GM18858 (cell line): ENCODE data around the gene ATP1B1.

Experiments
- ATAC-seq: cut with Tn5 transposase; IDR thresholded peaks from one replicate; pipeline ENCODE4 v1.9.1; 2021; ENCODE audit not compliant: unreplicated experiment

The ATP1B1 gene

DNA sequence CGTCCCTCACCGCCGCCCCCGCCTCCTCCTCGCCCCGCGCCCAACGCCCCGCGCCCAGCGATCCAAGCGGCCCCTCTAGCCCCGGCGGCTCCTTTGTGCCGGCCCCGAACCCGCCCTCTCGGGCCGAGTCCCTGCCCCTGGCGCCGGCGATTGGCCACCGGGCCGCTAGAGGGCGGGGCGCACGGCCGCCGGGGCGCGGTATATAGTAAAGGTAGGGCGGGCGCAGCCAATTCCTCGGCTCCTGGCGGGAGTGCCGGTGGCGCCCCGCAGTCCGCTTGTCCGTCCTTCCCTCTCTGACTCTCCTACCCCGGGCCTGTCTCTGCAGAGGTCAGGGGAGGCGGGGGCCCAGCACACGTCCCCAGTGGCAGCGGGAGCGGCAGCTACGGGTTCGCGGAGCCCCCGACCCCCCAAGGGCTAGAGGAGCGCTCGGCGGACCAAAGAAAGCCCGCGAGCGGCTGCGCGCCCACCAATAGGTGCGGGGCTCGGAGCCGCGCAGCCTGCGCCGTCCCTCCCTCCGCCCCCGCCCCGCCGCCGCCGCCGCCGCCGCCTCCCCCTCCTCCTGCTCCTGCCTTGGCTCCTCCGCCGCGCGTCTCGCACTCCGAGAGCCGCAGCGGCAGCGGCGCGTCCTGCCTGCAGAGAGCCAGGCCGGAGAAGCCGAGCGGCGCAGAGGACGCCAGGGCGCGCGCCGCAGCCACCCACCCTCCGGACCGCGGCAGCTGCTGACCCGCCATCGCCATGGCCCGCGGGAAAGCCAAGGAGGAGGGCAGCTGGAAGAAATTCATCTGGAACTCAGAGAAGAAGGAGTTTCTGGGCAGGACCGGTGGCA, at the start of gene ATP1B1:
ATP1B1 (plus strand) TSS at position 596 of the 826 bp plus-strand sequence; CDS start at position 736, 140 bp downstream.
- peak; percentile 81 for ATAC-seq

DNA sequence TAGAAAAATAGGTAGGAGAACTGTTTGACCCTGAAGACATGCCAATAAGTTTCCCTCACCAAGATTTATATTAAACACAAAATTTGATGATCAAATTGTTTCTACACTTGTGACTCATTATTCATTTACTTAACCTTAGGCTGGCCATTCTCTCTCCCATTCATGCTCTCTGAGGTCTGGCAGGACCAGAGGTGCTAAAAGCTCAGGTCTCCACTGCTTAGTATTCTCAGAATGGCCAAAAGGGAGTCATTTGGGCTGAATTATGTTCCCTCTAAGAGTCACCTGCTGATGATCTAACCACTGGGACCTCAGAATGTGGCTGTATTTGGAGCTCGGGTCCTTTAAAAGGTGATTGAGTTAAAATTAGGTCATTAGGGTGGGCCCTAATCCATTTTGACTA, 47.1 kb upstream of the ATP1B1 start:
- no peak for ATAC-seq

DNA sequence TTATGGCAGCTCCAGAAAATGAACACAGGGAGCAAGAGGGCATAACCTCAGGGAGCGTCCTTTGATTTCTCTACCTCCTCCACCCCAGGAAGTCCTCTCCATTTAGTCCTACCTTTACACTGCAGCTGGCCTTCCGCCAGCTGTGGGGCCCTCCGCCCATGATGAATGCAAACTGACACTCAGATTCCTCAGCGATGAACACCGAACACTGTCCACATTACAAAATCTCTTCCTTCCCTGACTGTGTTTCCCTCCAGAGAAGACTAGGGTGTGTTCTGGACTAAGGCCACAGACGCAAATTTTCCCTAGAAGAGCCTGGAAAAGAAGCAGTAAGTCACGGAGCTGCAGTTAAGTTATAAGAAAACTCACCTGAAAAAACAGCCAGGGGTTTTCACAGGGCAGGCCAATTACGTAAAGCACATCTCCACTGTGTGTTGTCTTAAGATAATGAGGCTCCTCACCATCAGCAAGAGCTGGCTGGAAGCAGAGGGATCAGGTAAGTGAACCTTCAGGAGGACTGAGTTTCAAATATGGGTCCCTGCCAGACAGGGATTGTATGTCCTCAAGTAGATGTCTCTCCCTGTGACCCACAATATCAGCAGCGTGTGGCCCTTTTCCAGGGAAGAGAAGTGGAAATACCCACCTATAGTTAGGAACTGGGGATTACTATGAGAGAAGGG, 46.3 kb upstream of the ATP1B1 start:
- no peak for ATAC-seq

DNA sequence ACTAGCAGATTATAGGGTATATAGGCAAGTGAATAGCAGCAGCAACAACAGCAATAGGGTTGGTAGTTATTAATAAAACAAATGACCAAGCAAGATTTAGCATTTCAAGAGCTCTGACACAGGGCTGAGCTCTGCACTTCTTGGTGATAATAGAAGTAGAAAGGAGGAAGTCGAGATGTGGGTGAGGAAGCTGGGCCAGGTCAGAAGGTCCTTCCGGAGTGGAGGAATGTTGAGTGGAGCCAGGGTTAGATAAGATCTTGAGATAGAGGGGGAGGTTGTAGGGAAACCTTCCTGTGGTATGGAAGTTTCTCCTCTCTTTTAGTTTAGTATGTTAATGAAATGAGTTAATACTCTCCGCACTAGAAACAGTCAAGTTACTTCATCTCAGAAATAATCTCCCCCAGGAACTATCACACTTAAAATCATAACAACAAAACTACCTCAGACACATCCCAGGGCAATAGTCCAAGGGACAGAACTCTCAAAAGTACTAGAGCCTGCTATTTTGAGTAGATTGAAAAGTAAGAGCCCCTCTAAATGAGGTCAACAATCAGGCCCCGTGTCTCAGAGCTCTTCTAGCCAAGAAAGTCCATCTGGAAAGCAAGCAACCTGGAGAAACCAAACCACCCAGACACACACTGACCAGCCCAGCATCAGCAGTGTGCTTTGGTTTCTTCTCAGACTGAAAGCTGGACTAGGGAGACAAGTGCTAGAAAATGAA, 45.4 kb upstream of the ATP1B1 start:
- no peak for ATAC-seq

DNA sequence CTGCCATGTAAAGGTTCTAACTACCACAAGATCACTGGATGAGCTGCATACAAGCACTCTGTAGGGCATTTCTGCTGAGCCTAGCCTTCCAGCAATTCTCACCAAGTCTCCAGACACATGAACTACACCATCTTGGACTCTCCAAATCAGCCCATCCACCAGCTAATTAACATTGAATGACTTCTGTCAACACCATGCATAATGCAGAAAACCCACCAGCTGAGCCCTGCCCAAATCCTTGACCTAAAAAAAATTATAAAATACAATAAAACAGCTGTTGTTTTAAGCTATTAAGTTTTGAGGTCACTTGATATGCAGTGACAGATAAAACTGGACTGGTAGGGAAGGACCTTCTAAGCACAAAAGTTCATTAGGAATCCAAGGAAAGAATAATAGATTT, 44.3 kb upstream of the ATP1B1 start:
- no peak for ATAC-seq

DNA sequence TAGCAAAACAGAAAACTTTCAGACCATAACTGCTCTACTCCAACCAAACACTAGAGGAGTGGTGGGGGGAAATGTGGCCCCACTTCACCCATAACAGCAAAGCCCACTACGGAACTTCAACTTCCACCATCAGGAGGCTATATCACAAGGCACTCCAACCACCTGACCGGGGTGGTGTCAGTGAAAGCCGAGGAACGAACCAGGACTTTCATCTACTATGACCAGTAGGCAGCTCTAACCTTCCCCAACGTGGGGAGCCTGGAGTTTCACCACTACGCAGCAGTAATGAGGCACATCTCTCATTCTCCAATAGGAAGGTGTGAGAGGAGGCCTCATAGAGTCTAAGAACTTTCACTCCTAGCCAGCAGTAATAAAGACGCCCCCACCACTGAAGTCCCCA, 42.4 kb upstream of the ATP1B1 start:
- ATAC-seq, result no peak

DNA sequence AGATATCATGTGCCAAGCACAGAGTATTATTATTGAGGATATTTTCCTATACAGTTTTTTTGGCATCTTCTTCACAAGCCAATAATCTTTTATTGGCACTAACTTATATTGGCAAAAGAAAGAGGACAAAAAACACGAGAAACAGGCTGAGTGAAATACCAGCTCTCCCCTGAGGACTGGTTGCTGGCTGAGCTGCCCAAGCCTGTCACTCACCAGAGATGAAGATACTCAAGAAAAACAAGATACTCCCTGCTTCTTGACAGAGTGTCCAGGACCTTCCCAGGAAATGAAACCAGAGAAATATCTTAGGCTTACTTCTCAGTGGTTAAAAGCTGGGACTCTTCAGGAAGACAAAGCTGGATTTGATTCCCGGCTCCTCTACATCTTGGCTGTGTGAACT, 35.9 kb upstream of the ATP1B1 start:
- no peak for ATAC-seq

DNA sequence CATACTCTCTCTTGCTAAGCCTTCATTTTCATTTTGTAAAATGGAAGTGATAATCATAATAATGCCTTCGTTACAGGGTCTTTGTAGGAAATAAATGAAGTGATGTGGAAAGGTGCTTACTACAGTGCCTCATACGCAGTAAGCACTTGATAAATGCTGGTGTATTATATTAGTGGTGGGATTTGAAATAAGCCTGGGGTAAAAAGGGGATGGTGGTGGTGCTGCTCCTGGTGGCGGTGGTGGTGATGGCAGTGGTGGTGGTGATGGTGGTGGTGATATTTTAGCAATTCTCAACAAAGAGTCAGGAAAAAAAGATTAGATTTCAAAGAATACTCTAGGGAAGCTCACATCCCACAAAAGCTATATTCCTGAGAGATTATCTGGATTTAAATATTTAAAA, 35.5 kb upstream of the ATP1B1 start:
- ATAC-seq, result no peak

DNA sequence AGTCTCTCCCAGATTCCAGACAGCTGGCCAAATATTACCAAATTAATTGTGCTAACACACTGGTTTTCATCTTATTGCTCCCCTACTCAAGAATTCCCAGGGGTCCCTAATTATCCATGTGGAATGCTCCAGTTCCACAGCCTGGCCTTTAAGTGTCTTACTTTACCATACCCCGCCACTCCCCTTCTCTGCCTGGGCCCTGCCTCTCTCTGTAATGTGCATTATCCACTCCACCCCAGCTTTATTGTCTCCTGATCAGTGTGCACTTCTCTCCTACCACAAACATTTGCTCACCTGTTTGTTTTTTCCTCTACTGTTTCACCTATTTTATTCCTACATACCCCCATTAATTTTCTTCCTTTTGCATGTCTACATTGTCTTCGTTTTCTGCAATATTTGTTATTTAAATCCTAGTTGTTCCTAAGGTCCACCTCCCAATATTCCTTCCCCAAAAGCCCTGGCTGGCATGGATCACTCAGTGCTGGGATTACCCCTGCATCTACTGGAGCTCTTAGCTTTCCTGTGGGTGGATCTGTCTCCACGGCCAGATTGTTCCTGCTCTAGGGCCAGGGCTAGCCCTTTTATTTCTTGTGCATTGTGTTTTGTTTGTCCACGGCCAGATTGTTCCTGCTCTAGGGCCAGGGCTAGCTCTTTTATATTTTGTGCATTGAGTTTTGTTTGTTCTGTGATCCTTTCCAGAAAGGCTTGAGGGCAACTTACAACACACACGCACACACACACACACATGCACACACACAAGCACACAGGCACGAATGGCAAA, 33.4 kb upstream of the ATP1B1 start:
- no peak for ATAC-seq

DNA sequence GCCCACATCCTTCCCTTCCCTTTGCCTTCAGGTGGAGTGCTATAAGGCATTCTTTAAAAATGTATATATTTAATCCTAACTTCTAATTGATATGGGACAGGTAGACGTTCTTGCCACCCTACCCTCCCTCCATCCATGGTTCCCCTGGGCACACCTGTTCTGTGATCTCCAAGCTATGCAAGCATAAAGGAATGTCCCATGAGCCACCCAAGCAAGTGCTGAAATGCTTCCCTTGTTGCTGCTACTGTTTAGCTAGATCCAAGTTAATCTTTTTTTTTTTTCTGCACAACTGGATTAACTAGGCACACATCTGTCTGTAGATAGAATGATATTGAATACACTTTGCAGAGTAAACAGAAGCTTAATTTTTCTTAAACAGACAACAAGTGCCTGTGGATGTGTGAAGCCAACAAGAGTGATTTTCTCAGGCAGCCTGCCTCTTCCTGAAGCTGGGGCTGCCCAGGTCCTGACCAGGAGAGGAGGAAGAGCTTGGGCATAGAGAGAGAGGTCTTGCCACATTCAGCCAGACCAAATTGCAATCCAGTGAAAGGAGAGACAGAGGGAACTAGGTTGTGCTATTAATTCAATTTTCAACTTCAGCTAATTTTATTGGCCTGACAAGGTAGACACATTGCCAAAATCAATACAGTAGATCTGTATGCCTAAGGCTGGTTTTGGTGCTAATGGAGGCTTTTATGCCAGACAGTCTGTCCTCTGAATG, 28.2 kb upstream of the ATP1B1 start:
- no peak for ATAC-seq

DNA sequence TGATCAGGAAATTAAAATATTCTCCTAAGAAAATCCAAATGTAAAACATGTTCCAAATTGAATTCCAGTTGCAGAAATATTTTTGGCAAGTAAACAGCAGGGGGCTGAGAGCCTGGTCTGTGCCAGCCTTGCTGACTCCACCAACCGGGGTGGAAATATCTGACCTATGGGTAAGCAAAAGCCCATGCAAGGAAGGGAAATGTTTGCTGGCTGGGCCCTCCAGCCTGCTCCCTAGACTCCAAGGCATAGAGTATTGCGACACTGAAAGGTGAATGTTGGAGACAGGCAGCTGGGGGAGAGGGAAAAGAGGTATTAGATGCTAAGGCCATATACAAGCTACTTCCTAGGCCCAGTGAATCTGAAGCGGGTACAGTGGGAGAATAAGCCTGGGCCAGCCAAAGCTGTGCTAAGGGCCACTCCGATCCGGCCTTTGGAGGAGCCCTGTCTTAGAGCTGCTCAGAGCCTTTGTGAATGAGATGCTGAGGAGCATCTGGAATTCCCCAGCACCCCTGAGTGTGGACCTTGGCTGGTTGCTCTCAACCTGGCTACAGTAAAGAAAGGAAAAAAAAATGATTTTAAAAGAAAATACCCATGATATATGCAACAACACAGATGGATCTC, 24.9 kb upstream of the ATP1B1 start:
- no peak for ATAC-seq

DNA sequence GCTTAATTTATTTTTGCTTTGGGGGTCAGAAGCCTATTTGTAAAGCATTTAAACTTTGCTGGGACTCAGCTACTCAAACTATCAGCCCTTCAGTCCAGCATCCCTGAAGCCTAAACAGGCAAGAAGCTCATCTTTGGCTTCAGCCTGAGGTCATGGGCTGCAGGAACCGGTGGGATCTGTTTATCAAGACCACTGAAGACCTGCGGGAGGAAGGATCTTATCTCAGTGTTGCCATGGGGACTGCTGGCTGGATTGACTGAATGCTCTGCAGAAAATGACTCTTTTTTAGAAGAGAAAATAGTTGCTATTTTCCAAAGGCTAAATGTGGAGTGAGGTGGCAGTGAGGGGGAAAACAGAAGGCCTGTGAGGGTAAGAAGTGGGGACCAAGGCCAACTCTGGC, 20.6 kb upstream of the ATP1B1 start:
- no peak for ATAC-seq

DNA sequence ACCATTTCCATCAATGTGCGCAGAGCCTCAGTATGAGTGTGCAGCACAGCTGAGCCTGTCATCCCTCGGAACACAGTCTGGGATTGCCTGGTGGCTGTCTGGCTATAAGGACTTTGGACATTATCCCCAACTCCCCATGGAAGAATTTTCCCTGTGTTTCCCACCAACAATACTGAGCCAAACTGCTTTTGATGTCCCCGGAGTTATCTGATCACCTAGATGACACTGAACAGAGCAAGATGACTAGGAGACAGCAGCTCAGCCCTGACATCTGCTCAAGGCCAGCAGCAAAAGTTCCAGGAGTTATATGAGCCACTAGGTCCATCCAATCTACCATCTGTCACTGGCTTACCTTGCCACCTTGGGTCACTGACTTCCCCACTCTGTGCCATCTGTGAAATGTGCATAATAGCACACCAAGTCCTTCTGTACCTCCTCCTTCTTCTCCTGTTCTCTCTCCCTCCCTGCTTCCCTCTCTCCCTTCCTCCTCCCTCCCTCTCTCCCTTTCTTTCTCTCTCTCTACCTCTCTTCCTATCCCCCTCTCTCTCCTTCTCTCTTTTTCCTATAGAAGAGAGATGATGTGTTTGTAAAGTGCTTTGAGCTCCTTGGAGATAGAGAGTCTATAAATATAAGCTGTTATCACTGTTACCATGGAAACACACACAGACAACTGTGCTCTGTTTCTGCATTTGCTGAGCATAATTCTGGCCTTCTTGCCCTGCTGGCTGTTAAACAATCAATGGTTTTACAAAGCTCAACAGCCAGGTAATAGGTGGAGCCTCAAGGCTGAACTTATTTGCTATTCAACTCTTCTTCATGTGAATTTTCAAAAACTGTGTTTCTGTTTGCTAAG, 19.7 kb upstream of the ATP1B1 start:
- ATAC-seq, result no peak

DNA sequence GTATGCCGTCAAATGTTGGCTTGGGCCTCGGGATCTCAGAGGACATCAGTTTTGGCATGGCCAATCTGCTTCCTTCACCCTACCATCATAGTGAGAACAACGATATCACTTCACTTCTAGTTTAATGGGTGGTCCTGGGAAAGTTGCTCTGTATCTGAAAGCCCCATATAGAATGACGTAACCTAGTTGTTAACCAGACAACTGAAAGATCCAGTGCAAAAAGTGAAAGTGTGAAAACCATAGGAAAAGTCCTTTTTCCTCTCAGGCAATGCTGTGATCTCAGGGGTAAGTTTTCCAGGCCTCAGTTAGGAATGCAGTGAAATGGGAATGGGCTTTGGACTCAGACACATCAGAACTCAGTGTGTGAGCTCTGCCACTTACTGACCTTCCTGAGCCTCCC, 18.6 kb upstream of the ATP1B1 start:
- ATAC-seq, result no peak

DNA sequence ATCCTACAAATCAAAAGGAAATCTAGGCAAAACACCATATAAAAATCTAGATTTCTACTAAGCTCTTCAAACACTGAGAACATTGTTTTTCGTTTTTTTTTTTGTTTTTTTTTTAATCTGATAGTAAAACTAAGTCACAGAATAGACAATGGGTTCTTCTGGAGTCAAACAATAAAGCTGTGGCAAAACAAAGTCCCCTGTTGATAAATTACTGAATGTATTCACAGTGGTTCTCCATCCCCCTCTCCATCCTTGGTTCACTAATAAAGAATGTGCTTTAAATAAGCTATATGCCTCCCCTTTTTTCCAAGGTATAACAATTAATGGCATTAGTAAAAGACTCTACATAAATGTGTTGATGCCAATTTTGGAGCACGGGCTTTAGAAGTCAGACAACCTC, 16.7 kb upstream of the ATP1B1 start:
- no peak for ATAC-seq

DNA sequence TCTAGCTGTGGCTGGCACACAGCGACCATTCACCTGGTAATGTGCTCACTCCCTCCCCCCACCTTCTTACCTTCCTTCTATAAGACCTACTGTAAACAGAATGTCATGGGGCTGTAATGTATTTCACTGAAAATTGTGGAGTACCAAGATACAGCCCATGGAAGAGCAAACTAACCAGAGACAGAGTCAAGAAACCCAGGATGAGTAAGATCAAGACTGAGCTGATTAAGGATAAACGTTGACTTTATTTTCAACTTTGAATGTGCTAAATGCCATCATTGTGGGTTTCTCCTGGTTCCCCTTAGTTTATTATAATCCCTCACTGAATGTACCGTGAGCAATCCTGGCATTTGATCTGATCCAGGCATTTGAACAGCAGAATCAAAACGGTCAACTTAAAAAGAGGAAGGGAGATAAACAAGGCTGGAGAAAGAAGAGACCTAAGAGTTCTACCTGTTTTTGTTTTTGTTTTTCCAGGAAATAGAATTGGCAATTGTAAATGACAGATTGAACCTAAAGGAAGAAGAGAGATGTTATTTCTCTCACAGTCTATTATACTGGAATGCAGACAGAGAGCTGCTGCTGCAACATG, 16.1 kb upstream of the ATP1B1 start:
- ATAC-seq, result no peak

DNA sequence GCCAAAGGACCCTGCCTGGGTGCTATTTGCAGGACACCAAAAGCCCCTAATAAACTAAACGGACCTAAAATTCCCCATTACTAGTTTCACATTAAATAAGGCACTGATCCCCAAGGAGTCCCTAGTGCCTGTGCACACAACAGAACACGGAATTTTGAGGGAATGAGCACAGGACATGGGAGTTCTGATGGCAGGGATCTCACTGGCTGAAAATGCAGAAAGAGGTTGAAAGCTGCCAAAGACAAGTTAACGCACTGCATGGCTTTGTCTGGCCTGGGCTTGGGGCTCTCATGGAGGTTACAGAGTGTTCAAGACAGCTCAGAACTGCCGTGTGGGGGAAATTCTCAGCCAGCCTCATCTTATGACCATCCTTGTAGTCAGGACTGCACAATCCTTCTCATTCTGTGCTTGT, 15.6 kb upstream of the ATP1B1 start:
- no peak for ATAC-seq

DNA sequence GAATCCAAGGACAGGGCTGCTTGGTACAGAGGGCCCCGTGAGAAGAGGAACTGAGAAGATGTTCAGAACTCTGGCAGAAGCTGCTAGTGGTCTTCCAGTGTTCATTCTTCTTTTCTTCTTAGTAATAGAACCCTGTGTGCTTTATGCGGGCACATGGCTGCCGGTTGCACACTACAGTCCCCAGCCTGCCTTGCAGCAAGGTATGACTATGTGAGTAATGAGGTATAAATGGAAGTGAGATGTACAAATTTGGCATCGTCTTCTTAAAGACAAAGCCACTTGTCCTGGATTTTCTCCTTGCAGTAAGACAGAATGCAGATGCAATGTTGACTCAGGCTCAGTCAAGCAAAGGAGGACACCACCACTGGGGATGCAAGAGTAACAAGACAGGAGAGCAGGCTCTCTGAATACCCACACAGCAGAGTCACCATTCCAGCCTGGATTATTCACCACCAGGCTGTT, 15.0 kb upstream of the ATP1B1 start:
- peak; percentile 60 for ATAC-seq

DNA sequence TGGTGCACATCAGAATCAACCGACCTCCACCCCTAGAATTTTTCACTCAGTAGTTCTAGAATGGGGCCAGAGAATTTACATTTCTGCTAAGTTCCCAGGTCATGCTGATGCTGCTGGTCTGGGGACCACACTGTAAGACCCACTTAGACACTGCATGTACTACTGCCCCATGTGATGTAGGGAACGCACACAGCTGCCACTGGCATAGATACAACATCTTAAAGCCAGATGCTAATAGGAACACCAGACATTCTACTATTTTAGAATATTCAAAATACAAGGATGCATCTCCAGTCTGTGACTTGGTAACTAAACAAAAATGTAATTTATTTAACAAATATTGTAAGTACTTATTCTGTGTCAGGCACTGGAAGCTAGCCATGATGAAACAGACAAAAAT, 14.1 kb upstream of the ATP1B1 start:
- no peak for ATAC-seq
